Erythroblast (primary cell): ENCODE data around the gene SNX30.

Experiments
- GATA1 ChIP-seq: IDR thresholded peaks from 2 replicates; pipeline ENCODE4 v1.6.1; 2011; ENCODE audit warnings: low read depth, mild to moderate bottlenecking, control low read depth, low read length, moderate library complexity
- POLR2A ChIP-seq: IDR thresholded peaks from 2 replicates; pipeline ENCODE4 v1.6.1; 2011; ENCODE audit warnings: mild to moderate bottlenecking, low read length

- TF ChIP-seq POLR2A (no peak), GATA1 (no peak)
Observed at GRCh38 chr9:112905084-112905483, 154.5 kb downstream of the SNX30 start.
